Measurements from ENCODE around the gene CXCL11. TPM values are rescaled to one million over a fixed set of nuclear protein-coding genes. Genes with fewer than 3 reads are reported as not detected.

Gene CXCL11
- total RNA-seq, 2 donors from 2014 or later: 2.5 TPM; not detected in 1

DNA sequence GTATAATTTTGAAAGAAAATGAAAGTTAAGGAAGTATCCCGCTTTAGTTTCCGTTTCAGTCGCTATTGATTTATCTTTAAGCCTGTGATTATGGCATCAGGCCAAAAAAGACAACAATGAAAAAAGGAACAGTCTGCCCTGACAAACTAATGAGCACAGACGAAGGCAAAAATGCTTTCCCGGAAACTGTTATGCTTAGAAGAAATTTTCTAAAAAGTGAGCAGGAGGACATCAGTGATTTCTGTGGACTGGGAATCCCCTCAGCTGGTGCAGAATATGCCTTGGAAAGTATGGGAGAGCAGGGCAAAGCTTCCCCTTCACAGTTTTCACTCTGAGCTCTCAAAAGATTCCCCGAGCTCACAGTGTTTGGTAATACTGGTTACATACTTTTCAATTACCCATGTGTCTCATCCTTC is 7.5 kb downstream of the CXCL11 start:
- peak in 1 of 2 donors; percentile 45 for ATAC-seq
- Mint-ChIP-seq H3K27ac (peak overlapping the region; percentile 37 to 52), H3K27me3 (peaks cover 27 to 41% of the 10 kb centered on the region in 2 donors), H3K36me3 (no peaks in the 10 kb centered on the region), H3K4me1 (ENCODE audit: low read depth in 2 of 2) (peaks cover 11 to 36% of the 10 kb centered on the region in 2 donors), H3K9me3 (no peaks in the 10 kb centered on the region), H3K4me3 (peak overlapping the region; percentile 59)
- no peak for DNase-seq (ENCODE audit: low spot score)

DNA sequence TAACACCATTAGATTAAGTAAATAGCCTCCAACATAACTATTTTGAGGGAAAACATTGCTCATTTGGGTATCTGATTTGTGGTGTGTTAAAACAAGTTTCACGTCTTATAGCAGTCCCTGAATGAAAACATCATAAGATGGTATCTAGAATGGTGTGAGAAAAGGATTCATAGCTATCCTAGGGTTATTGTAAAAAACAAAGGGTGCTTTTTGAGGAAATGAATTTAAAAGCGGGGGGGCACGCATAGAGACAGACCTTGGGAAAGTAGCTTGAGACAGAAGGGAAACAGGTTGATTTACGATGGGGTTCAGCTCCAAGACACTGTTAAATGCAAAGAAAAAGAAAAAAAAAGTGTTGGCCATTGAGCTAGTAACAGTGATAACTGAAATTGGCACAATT is 11.8 kb downstream of the CXCL11 start:
- ATAC-seq (peak in 1 of 2 donors; percentile 57), DNase-seq (ENCODE audit: low spot score) (no peak)
- Mint-ChIP-seq H3K36me3 (no peaks in the 10 kb centered on the region), H3K9me3 (no peaks in the 10 kb centered on the region), H3K27me3 (peaks cover 6 to 37% of the 10 kb centered on the region in 2 donors), H3K4me3 (peak overlapping the region; percentile 2), H3K27ac (peak overlapping the region in 1 of 2 donors; percentile 40), H3K4me1 (ENCODE audit: low read depth in 2 of 2) (peaks cover 11 to 42% of the 10 kb centered on the region in 2 donors)

DNA sequence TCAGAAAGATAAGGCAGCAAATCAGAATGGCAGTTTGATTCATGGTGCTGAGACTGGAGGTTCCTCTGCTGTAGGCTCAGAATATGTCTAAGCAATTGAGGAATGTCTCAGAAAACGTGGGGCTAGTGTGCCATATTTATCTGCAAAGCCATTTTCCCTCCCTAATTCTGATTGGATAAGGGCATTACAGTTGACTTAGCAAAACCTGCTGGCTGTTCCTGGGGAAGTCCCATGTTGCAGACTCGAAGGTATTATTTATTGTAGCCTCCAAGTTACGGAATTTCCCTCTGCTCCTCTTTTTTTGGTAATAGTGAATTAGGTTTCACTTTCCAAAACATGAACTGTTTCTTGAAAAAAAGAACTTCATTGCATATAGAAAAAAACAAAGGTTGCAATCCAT is 12.5 kb downstream of the CXCL11 start, which contains the start of gene CXCL10:
Gene CXCL10, minus strand, starts transcription at position 109 of the 400 bp plus-strand sequence. Its CDS starts 66 bp downstream, at position 43.
- peak within 1 kb of the TSS; percentile 5 for H3K4me3 Mint-ChIP-seq
- ATAC-seq (peak; percentile 9 to 64), DNase-seq (ENCODE audit: low spot score) (no peak)
- H3K36me3 Mint-ChIP-seq: no peaks in the 10 kb centered on the region
- peak within 1 kb of the TSS; percentile 40 to 47 for H3K27ac Mint-ChIP-seq
- H3K9me3 Mint-ChIP-seq: no peaks in the 10 kb centered on the region
- H3K4me1 Mint-ChIP-seq (ENCODE audit: low read depth in 2 of 2): peaks cover 7 to 37% of the 10 kb centered on the region in 2 donors
- H3K27me3 Mint-ChIP-seq: peaks cover 6 to 33% of the 10 kb centered on the region in 2 donors

DNA sequence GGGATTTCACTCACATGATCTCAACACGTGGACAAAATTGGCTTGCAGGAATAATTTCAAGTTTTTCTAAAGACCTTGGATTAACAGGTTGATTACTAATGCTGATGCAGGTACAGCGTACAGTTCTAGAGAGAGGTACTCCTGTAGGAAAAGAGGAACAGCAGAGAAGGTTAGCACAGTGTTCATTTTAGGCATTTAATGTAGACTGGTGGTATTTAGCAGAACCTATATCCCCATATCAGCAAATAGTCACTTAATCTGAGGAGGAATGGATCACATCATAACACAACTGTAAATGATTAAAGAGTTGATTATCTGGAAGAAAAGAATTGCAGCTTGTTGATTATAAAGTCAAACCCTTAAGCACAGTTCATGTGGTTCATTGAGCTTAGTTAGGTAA is 13.2 kb downstream of the CXCL11 start:
- no peaks in the 10 kb centered on the region for H3K9me3 Mint-ChIP-seq
- peaks cover 5 to 33% of the 10 kb centered on the region in 2 donors for H3K4me1 Mint-ChIP-seq (ENCODE audit: low read depth in 2 of 2)
- no peaks in the 10 kb centered on the region for H3K36me3 Mint-ChIP-seq
- H3K4me3 Mint-ChIP-seq: peak overlapping the region; percentile 5
- peak overlapping the region in 1 of 2 donors; percentile 40 for H3K27ac Mint-ChIP-seq
- ATAC-seq: no peak
- peaks cover 6 to 31% of the 10 kb centered on the region in 2 donors for H3K27me3 Mint-ChIP-seq
- no peak for DNase-seq (ENCODE audit: low spot score)

DNA sequence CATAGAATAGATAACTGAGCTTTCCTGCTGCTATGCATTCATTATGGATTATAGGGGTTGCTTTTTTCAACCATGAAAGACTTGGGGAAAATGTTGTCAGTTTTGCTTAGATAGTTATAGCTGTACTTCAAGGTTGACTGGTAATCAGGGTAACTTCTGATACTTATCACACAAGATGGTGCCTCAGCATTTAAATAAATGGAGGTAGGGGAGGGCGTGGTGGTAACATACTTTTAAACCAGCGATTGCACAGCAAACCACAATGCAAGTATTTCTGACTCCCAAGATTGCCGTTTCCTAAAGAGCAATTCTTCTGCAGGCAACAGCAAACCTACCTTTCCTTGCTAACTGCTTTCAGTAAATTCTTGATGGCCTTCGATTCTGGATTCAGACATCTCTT is 13.8 kb downstream of the CXCL11 start:
- ATAC-seq (no peak), DNase-seq (ENCODE audit: low spot score) (no peak)
- no peaks in the 10 kb centered on the region for H3K36me3 Mint-ChIP-seq
- H3K4me3 Mint-ChIP-seq: no peak overlapping the region
- H3K27ac Mint-ChIP-seq: peak overlapping the region in 1 of 2 donors; percentile 45
- peaks cover 5 to 28% of the 10 kb centered on the region in 2 donors for H3K4me1 Mint-ChIP-seq (ENCODE audit: low read depth in 2 of 2)
- H3K9me3 Mint-ChIP-seq: no peaks in the 10 kb centered on the region
- peaks cover 6 to 31% of the 10 kb centered on the region in 2 donors for H3K27me3 Mint-ChIP-seq

DNA sequence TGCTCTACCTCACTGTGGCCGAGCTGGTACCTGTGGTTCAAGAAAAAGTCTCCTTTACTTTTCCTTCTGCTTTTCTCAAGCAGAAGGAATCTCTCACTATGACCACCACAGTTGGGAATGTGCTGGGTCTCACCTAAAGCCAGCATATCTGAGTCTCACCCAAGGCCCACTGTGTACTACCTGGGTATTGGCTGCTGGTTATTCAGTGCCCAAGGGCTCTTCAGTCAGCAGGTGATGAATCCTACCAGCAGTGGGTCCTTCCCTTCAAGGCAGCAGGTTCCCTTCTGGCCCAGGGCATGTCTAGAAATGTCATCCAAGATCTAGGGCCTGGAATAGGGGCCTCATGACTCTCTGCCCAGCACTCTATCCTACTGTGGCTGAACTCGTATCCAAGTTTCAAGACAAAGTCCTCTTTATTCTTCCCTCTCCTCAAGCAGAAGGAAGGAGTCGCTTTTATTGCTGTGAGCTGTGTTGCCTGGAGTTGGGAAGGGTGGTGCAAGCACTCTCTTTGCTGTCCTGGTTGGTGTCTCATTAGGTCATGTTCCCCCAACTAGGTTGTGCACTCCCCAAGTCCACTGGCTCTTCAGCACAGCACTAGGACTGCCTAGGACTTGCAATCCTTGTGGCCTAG is 18.7 kb downstream of the CXCL11 start:
- Mint-ChIP-seq H3K27me3 (peaks cover 0 to 17% of the 10 kb centered on the region in 2 donors), H3K27ac (no peak overlapping the region)

DNA sequence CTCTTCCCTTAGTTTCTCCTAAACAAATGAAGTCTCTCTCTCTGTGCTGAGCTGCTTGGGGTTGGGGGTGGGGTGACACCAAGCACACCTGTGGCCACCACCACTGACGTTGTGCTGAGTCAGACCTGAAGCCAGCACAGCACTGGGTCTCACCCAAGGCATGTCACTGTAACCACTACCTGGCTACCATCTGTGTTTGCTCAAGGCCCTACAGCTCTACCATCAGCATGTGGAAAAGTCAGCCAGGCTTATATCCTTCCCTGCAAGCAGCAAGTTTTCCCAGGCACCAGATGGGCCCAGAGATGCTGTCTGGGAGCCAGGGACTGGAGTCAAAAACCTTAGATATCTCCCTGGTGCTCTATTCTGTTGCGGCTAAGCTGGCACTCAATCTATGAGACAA is 19.5 kb downstream of the CXCL11 start:
- Mint-ChIP-seq H3K36me3 (no peaks in the 10 kb centered on the region), H3K4me3 (no peak overlapping the region), H3K27me3 (peaks cover 0 to 12% of the 10 kb centered on the region in 2 donors), H3K4me1 (ENCODE audit: low read depth in 2 of 2) (peaks cover 0 to 25% of the 10 kb centered on the region in 2 donors), H3K27ac (no peak overlapping the region), H3K9me3 (no peaks in the 10 kb centered on the region)
- peak; percentile 37 to 63 for ATAC-seq
- DNase-seq (ENCODE audit: low spot score): no peak

More for the DNA sequence above, 18.7 kb downstream of the CXCL11 start:
- no peaks in the 10 kb centered on the region for H3K9me3 Mint-ChIP-seq
- H3K4me1 Mint-ChIP-seq (ENCODE audit: low read depth in 2 of 2): peaks cover 0 to 20% of the 10 kb centered on the region in 2 donors
- no peak overlapping the region for H3K4me3 Mint-ChIP-seq
- no peaks in the 10 kb centered on the region for H3K36me3 Mint-ChIP-seq
- ATAC-seq (peak in 1 of 2 donors; percentile 49), DNase-seq (ENCODE audit: low spot score) (no peak)

DNA sequence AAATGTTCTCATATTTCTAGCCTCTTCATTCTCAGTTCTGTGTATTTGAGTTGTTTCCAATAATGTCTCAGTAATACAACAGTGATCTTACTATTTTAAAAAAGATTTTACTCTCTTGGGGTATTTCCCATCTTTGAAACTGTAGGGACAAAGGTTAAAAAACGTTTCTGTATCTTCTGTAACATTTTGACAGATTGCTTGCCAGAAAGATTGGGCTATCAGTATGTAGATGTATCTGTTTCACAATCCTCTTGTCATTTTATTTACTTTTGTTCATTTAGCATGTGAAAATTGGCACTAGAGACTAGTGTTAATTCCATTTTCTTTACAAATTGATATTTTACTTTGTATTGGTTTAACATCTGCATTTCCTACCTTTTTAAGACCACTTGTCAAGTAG is 22.3 kb downstream of the CXCL11 start:
- peaks cover 2 to 18% of the 10 kb centered on the region in 2 donors for H3K27me3 Mint-ChIP-seq
- ATAC-seq: no peak
- H3K4me1 Mint-ChIP-seq (ENCODE audit: low read depth in 2 of 2): peaks cover 0 to 14% of the 10 kb centered on the region in 2 donors
- no peaks in the 10 kb centered on the region for H3K36me3 Mint-ChIP-seq
- peak overlapping the region in 1 of 2 donors; percentile 38 for H3K27ac Mint-ChIP-seq
- no peak for DNase-seq (ENCODE audit: low spot score)
- H3K9me3 Mint-ChIP-seq: no peaks in the 10 kb centered on the region
- peak overlapping the region; percentile 41 for H3K4me3 Mint-ChIP-seq

DNA sequence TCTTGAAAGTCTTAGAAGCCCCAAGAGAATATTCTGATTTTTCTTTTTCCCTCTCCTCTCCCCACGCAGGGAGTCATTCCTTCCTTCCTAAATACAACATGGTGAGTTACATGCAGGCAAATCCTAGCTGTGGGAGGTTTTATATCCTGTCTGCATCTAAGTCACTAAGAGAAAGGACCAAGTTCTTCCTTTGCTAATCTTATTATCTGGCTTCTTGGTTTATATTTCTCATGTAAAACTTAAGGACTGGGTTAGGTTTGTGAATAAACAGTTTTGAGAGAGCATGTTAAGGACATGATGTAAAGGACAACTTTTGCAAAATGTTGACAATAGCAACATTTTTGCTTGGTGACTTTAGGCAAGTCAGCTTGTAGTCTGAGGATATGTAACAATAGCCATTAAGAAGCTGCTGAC is 23.5 kb downstream of the CXCL11 start:
- Mint-ChIP-seq H3K4me3 (peak overlapping the region; percentile 60), H3K27me3 (peaks cover 7 to 18% of the 10 kb centered on the region in 2 donors), H3K36me3 (no peaks in the 10 kb centered on the region), H3K27ac (peak overlapping the region in 1 of 2 donors; percentile 38), H3K9me3 (no peaks in the 10 kb centered on the region), H3K4me1 (ENCODE audit: low read depth in 2 of 2) (peaks cover 0 to 14% of the 10 kb centered on the region in 2 donors)
- DNase-seq (ENCODE audit: low spot score) (no peak), ATAC-seq (no peak)

DNA sequence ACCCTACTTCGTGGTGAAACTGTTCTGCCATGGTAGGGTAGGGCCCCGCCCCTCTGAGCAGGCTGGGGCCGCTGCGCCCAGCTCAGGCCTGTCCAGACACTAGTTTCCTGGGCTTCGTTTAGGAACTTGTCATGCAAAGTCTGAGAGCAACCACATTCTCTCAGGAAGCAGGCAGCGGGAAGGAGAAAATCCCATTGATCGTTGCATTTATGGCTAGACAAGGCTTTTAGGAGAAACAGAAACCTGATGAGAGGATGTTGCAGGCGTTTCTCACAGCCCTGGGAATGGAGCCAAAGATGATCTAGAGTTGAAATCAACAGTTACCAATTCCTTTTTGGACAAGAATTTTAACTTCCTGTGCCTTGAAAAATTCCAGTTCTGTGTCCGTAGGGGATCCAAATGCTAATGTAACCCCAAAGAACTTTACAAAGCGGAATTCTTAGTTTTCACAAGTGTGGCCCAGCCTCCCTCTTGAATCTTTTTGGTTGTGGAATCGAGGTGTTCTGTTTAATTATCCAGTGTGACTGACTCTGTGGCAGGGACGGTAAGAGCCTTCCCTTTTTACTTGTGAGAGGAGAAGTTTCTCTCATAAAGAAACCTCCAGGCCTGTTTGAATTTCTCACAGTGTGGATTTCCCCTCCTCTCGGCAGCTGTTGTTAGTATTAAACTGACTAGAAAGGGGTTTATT is 24.0 kb downstream of the CXCL11 start:
- Mint-ChIP-seq H3K4me3 (peak overlapping the region; percentile 60), H3K9me3 (no peaks in the 10 kb centered on the region), H3K27me3 (peaks cover 12 to 18% of the 10 kb centered on the region in 2 donors), H3K27ac (peak overlapping the region in 1 of 2 donors; percentile 38), H3K36me3 (no peaks in the 10 kb centered on the region), H3K4me1 (ENCODE audit: low read depth in 2 of 2) (peaks cover 0 to 14% of the 10 kb centered on the region in 2 donors)
- no peak for DNase-seq (ENCODE audit: low spot score)
- peak in 1 of 2 donors; percentile 80 for ATAC-seq

DNA sequence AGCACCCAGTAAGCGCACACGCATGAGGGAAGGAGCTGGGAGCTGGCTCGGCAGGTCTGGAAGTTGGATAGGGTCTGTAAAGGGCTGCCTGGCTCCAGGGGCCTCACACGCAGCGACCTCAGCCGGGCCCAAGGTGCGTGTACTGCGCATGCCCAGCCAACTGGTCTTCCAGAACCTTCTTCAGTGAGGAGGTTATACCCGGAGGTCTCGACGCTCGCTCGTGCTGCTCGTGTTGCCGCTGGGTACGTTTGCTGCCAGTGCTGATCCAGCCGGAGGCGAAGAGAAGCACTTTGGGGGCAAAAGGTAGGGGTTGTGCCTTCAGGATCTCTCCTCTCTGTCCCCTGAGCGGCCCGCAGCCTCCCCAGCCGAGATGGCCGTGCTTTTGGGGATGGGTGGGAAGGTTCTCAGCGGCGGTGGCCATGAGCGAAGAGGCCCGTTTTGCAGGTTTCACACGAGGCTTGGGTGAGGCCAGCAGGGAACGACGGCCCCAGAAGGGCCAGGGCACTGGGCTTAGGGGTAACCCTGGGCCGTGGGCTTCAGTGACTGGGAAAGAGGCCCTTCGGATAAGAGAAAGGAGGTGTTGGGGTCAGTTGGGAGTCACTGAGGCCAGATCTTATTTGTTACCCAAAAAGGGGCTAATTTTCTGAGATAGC is 24.7 kb downstream of the CXCL11 start:
- no peak for DNase-seq (ENCODE audit: low spot score)
- ATAC-seq: peak in 1 of 2 donors; percentile 32

DNA sequence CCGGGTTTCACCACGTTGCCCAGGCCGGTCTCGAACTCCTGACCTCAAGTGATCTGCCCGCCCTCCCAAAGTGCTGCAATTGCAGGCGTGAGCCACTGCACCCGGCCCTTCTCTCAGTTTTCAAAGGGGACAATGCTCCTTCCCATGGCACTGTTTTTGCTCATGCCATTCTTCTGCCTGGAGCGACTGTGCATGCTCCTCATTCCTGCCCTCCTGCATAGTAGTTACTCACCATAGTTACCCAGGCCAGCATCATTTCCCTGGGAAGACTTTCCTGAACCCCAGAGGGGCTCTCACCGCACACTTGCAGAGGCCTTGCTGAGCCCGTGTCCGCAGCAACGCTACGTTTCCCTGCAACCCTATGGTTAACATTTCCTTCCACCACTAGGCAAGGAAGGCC is 25.3 kb downstream of the CXCL11 start:
- Mint-ChIP-seq H3K36me3 (no peaks in the 10 kb centered on the region), H3K27ac (no peak overlapping the region), H3K4me3 (no peak overlapping the region), H3K4me1 (ENCODE audit: low read depth in 2 of 2) (peaks cover 0 to 14% of the 10 kb centered on the region in 2 donors), H3K9me3 (no peaks in the 10 kb centered on the region), H3K27me3 (peaks cover 19 to 21% of the 10 kb centered on the region in 2 donors)
- ATAC-seq (no peak), DNase-seq (ENCODE audit: low spot score) (no peak)

More for the DNA sequence above, 24.7 kb downstream of the CXCL11 start:
- H3K4me1 Mint-ChIP-seq (ENCODE audit: low read depth in 2 of 2): peaks cover 0 to 14% of the 10 kb centered on the region in 2 donors
- H3K9me3 Mint-ChIP-seq: no peaks in the 10 kb centered on the region
- H3K27me3 Mint-ChIP-seq: peaks cover 15 to 18% of the 10 kb centered on the region in 2 donors
- peak overlapping the region in 1 of 2 donors; percentile 38 for H3K27ac Mint-ChIP-seq
- peak overlapping the region; percentile 60 for H3K4me3 Mint-ChIP-seq
- H3K36me3 Mint-ChIP-seq: no peaks in the 10 kb centered on the region

DNA sequence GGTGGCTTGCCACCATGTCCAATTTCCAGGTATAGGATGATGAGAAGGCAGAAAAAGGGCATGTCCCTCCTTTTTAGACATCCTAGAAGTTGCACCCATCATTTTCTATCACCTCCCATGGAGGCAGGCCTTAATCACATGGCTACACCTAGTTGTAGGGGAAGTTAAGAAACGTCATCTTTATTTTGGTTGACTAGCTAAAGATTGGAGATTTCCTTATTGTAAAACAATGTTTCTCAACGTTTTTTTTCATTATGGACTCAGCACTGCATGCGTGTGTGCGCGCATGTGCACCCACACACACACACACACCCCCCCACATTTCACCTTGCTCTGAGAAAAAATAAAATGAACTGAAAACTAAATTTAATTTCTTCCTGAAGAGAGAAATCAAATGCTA is 26.6 kb downstream of the CXCL11 start:
- H3K27ac Mint-ChIP-seq: no peak overlapping the region
- H3K4me1 Mint-ChIP-seq (ENCODE audit: low read depth in 2 of 2): peaks cover 0 to 14% of the 10 kb centered on the region in 2 donors
- H3K4me3 Mint-ChIP-seq: no peak overlapping the region
- no peak for DNase-seq (ENCODE audit: low spot score)
- H3K9me3 Mint-ChIP-seq: no peaks in the 10 kb centered on the region
- no peak for ATAC-seq
- H3K36me3 Mint-ChIP-seq: no peaks in the 10 kb centered on the region
- H3K27me3 Mint-ChIP-seq: peaks cover 17 to 24% of the 10 kb centered on the region in 2 donors
